ENCODE data around the gene VAV2.

VAV2 gene

GRCh38 chr9:133950629-133951111 is 41.5 kb downstream of the VAV2 start:
- DNase-seq, result no peak

DNA sequence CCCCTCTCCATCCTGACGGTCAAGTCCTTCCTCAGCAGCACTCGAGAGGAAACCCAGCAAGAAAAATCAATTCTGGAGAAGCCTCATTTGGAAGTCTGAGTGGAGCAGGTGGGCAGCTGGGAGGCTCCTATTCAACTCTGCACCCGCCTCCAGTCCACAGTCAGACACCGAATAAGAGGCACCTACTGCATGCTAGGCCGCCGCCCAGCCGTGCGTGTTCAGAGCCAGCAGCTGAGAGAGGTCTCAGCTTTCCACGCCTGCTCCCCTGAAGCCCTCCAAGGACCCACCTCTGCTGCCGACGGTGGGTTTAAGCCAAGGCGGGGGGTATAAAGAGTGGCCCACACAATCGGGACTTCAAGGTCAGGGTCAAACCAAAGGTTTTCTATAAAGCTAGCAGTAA is 41.9 kb downstream of the VAV2 start:
- DNase-seq, result no peak

DNA sequence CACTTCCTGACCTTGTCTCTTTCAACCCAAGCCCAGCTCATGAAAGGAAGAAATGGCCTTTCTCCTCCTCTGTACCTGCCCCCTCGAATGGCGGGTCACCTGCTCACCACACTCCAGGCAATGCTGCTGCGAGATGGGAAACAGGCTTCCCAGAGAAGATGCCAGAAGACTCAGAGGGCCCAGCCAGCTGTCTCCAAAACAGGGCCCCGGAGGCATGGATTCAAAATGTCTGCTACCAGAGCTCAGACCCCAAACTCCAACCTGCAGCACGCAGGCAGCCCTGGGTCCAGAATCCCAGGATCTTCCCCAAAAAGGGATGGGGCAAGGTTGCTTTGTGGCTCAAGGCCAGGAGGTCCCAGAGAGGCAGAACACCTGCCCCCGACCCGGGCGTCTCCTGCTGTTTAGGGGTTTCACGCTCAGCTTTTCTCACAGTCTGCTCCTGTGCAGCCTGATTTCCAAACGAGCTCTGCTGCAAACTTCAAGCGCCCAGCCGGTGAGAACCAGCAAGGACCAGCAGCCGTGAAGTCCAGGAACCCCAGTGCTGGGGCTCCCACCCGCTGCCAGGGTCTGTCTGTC is 42.5 kb downstream of the VAV2 start:
- no peak for DNase-seq

DNA sequence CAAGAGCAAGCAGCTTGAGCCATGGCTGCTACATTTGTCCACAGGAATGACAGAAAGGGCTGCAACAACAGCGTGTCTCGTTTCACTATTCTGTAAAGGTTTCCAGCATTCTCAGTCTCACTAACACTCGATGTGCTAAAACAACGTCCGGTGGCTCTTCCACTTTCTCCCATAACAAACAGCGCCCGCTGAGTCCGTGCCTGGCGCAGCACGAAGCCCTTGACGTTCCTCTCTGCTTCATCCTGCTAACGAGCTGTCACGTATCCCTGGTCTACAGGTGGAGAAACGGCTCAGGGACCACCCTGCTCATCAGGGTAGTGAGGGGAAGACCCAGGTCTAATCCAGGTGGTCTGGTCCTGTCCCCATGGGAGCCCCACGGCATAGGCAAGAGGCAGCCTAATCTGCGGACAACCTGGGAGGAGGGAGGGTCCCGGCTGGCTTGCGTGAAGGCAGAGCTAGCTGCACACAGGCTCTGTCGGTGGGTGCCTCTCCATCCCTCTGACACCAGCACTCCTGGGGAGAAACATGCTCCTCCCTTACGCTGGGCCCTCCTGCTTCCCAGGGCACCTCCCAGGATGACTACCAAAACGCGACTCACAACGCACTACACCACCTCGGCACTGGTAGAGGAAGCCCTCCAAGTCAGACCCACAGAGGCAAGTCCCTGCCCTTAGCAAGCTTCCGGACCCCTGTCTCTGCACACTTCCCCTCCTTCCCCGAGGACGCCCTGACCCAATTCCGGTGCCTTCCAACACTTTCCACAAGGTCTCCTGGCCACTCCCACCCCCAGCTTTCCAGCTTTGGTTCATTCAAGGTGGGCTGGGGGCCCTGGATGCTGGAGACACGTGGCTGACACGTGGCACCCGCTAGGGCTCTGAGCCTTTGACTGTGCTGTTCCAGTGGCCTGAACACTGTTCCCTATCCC is 43.3 kb downstream of the VAV2 start:
- DNase-seq, result no peak

- DNase-seq, result no peak
Observed at GRCh38 chr9:133948131-133948530, 44.0 kb downstream of the VAV2 start.

DNA sequence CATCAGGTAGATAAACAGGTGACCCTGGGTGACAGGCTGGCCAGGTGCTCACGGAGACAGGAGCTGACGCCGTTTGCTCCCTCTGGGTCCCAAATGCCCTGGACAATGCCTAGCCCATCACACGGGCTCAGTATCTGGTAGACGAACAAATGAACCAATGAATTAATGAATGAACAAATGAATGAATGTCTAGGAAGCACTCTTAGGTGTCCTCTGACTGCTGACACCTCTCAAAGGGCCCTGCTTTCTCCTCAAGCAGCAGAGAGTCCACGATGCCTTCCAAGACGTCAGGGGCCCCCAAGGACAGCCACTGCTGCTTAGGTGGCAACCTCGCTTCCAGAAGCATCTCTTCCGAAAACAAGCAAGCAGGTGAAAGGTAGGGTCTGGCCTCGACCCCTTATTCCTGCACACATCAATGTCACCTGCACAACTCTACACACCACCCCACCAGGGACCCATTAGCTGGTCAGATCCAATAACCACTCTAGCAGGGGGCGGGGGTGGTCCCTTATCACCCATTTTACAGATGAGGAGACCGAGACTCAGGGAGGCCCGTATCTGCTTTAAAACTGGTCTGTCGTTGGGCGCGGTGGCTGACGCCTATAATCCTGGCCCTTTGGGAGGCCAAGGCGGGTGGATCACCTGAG is 45.2 kb downstream of the VAV2 start:
- DNase-seq, result no peak

DNA sequence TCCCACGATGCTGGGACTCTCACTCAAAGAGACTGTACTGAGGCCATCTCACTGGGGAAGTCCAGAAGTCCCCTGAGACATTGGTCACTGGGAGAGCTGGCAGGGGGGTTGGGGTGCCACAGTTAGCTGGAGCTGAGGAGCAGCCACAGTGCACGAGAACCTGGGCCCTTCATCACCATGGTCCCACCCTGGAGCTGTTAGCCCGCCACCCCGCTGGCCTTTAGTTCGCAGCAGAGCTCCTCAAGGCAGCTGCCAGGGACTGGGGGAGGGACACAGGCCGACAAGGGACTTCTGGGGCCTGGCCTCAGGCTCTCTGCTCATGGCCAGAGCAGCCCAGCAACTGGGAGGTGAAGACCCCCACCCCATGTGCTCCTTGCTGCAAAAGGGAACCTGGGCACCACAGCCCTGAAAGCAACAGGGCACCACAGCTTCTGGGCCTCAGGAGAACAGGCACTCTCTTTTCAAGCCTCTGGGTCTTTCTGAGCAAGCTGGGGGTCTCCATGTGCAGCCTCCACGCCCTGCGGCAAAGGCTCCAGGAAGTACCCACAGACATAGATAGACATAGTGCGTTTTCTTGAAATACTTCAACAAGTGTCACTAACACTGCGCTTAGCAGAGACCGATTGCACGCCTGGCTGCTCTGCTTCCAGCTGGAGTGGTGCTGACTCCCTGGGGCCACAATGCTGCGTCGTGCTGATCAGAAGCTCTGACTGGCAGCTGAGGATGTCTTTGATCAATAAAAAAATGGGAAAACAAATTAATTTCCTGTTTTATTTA is 46.0 kb downstream of the VAV2 start:
- DNase-seq, result peak in 1 of 2 donors; percentile 36

- DNase-seq, result peak; percentile 9 to 69
Observed at GRCh38 chr9:133945314-133945975, 46.7 kb downstream of the VAV2 start.

- no peak for DNase-seq
Observed at GRCh38 chr9:133944746-133945135, 47.4 kb downstream of the VAV2 start.

GRCh38 chr9:133943781-133944745 is 48.1 kb downstream of the VAV2 start:
- no peak for DNase-seq

DNA sequence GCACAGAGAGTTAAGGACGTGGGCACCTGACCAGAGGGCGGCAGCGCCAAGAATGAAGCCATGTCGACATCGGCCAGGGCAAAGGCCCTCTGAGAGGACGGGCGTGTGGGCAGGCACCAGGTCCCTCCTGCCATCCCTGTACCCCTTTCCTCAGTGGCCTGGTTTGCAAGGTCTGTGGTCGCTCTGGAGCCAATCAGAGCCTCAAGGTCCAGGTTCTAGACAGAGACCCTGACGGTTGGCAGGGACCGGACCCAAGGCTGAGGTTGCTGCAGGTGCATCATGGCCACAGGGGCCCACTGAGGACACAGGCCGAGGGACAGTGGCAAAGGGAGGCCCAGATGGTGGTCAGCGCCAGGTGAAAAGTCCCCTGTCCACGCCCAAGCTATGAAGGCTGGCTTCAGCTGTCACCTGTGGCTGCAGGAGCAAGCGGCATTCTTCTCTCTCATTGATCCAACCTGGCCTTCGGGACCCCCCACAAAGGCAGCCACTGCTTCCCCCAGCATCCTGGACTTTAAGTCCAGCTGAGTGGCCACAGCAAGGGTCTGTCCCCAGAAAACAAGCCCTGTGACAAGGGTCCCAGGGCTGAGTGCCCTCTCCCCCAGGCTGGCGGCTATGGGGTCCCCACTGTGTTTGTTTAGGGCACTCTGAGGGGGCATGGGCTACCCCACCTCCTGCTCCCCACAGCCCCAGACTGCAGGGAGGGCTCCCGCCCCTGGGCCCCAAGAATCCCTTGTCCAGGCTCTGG is 48.9 kb downstream of the VAV2 start:
- no peak for DNase-seq

DNA sequence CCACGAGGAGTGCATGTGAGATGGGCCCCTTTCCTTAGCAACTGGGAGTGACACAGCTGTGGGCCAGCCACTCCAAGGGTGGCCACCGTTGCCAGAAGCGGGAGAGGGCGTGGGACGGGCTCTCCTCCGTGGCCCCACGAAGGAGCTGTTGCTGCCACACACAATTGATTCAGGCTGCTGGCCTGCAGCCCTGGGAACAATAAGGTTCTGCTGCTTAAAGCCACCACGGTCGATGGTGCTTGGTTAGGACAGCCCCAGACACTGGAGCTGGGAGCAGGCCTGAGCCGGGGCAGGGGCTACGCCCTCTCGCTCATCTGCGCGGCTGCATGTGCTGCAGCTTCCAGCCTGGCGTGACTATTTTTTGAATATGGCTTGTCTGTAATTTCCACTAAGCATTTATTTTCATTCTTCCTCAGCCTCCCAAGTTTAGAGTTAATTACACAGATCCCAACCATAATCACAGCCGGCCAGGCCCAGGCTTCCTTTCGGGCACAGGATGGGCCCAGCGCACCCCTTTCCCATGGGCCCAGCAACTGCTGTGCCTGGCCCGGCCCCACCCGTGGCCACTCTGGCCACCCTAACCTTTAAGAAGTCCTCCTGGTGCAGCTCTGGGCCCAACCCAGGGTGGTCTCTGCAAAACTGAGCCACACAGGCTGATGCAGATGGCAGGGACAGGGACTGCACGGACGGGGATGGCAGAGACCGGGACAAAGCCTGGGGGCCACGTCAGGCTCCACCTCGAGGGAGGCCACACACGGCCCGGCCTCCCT is 49.7 kb downstream of the VAV2 start:
- no peak for DNase-seq

GRCh38 chr9:133939845-133940244 is 52.3 kb downstream of the VAV2 start:
- DNase-seq, result no peak

- DNase-seq, result peak; percentile 12 to 20
Observed at GRCh38 chr9:133939171-133939785, 52.8 kb downstream of the VAV2 start.

DNA sequence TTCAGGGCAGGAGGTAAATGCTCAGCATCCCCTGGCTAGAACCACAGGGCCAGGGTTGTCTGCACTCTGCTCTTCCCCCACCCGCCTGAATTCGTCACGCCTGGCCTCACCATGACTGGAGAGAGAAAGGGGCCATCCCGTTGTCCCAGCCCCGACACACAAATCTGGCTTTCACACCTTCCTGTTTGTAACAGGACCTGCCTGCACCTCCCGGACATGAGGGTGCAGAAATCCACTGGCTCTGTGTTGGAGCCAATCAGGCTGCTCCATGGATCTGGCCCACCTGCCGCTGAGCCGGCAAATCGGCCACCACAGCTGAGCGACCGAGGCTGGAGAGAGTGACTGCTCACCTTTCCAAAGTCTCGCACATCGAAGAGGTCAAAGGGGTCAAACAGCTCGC is 53.4 kb downstream of the VAV2 start:
- no peak for DNase-seq

DNA sequence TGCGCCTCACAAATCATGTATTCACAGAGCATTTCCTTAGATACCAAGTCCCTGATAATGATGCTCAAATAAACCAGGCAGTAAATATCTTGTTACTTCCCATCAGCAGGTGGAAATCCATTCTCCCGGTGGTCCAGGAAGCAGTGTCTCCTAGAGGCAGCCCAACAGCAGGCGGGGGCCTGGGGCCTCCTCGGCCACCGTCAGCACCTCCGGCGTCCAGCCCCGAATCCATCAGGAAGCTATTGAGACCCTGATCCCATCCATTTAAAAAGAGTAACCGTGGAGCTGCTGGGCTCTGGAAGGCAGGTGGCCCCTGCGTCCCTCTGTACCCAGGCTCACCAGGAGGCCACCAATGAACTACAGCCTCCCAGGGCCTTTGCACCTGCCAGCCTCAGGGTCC is 54.0 kb downstream of the VAV2 start:
- DNase-seq, result no peak

DNA sequence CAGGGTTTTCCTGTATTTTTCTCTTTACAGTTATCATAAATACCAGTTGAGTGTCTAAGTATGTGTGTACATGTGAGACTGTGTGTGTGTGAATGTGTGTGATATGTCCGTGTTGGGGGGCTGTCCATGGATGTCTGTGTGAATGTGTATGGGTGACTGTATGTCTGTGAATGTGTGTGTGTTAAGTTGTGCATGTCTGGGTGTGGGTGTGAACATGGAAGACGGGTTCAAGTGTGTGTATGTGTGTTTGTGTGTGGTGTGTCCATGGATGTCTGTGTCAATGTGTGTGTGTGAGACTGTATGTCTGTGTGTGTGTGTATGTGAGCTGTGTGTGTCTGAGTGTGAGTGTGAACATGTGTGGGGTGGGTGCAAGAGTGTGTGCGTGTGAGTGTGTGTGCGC is 55.0 kb downstream of the VAV2 start:
- DNase-seq, result no peak

DNA sequence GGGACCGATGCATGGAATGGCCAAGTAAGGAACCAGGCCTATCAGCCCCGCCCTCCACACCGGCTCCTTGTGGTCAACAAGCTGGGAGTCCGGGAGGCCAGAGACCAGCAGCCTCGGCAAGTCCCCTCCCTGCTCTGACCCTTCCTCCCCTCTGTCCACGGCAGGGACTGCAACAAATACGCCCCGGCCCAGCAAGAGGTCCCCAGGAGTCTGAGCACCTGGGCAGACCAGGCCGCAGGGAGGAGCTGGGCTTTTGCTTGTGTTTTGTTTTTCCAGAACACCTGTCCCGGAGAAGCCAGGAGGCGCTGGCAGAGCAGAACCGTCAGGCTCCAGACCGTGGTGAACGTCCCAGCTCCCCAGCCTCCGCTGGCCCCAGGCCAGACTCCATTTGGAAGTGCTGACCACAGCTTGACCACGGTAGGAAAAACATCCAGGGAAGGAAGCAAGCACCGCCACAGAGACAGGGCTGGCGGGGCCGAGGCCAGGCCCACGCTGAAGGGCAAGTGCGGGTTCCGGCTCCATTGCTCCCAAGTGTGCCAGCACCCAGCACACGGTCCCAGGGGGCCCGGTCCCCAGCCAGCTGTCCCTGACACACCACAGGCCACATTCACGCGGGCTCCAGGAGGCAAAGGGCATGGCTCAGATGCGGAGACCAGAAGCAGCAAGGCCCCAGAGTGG is 56.7 kb downstream of the VAV2 start:
- DNase-seq, result no peak
